HL-60/S4 (cell line): ENCODE measurements around the gene TRIP13.
"Not testable (repeated sequence)": the region's sequence is repeated elsewhere in the genome, so short reads cannot be mapped to it uniquely, and the experiment has no call there.

Source experiments
- in situ Hi-C: fragments of 300-500 bp; cut with MboI; formaldehyde crosslinking; loops from 2 replicates; pipeline ENCODE4 v1.14.3; 2022; ENCODE audit warnings: low sequenced_read_pairs

Gene TRIP13

DNA sequence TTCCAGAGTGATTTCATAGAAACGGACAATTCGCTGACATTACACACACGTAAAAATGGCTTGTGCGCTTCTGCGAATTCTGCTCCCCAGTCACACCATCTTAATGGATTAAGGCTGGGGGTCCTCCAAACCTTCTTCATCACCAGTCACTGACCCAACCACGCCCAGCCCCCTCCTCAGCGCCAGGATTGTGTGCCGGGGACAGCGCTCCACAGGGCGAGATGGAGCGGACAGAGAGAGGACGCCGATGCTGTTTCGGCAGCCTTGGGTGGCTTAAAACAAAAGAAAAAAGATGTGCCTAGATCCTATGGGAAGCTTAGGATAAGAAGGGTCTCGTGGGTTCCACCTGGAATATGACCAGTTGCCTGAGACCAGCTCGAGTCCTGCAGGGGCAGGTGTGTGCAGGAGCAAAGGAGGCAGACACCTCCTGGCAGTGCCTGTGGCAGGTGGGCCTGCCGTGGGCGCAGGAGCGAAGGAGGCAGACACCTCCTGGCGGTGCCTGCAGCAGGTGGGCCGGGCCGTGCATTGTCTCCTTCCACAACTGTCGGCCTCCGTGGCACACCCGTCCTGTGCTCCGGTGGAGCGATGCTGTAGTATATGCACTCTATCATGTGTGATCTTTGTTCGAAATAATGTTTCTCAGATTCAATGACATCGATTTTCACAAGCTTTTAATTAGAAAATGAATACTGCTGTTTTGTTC lies 20.9 kb upstream of the TRIP13 start:
- in situ Hi-C loops: no loop called here

DNA sequence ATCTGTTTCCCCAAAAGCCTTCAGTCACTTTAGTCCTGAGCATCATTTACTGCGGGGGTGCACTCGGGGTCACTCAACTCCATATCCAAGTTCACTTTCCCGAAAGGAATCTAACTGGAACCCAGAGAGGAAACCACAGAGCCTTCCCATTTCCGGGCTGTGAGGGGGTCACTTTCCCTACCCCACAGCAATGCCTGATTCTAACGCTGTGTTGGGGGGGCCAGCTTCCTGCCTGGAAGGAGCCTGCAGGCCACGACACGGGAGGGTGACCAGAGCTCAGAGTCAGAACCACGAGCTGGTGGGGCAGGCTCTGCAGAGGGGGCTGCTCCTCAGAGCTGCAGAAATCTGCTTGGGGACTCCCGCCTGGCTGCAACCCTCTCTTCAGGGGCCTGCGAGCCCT lies 20.4 kb upstream of the TRIP13 start:
- in situ Hi-C loops: no loop called here

DNA sequence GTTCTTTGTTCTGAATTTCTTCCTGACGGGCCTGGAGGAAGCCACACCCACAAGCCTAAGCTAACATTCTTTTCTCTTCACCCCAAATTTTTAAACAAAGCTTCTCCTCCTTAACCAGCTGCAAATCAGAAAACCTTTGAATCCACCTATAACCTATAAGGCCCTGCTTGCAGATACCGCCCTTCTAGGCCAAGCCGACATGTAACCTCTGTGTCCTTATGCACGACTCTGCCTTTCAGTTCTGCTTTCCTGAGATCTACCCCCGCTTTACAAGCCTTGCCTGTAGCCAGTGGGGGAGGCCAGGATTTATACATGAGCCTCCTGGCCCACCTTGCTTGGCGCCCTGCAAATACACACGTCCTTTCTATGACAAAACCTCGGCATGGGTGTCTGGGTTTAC lies 19.4 kb upstream of the TRIP13 start:
- in situ Hi-C loops: no loop called here

DNA sequence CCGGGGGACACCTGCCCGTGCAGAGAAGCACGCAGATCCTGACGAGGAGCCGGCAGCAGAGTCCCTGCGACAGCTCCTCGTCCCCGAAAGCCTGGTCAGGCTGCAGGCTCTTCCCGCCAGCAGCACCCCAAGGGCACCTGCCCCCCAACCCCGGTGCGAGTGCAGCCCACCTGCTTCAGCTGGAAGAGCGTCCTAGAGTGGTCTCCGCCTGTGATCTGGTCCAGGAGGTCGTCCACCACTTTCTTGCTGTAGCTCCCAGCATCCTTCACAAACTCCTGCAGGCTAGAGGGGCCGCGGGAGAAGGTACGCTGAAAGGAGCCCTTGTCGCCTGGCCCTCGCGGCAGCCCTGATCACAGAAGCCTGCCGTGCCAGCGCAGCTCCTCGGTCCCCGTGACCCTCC lies 16.8 kb upstream of the TRIP13 start:
- in situ Hi-C loops: no loop called here

DNA sequence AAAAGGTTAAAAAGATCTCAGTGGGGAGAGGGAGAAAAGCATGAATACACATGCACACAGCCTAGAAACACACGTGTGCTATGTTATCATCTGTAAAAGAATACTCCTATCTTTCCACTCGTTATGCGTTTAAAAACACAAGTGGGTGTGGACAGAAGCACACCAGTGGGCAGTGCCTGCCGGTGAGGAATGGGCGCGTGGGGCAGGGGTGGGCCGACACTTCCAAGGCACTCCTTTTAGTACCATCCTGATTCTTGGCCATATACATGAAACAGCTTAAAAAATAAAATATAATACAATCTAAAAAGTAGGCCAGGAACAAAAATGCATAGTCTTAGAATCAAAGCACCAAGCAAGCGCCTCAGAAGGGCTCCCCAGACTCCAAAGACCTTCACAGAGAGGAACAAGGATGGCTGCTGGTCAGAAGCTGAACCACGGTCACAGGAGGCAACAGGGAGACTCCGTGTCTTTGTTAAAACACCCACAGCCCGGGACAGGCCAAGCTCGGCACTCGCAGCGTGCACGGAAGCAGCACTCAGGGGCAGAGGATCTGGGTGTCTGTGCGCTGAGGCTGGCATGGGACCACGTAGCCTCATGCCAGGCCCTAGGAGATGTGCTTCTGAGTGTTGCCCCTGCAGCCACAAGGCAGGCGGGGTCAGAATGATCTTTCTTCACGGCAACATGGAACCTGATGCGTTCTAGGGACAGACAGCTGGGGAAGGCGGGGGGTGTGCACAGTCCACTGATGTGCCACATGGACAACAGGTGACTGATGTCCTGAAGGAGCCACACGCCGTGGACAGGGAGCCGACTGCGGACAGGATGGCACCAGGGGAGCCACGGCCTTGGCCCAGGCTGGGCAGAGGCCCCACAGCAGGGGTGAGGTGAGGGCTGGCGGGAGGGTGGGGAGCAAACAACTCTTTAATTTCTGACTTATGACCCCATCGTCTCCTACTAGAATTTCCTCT lies 16.0 kb upstream of the TRIP13 start:
- in situ Hi-C loops: no loop called here

DNA sequence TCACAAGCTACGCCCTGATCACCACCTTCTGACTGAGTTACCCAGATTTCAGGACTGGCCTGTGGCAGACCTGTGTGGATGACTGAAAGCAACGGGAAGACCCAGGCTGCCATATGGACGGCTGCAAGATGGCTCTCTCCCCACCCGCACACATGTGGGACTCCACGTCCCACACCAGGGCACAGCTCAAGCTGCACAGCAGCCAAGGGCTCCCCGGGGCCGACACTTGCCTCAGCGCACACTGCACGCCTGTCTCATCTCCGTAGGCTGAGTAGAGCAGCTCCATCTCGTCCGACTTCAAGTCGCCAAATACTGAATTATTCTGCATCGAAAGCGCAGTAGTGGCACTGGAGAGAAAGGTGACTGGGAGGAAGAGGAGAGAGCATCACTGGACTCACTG lies 14.6 kb upstream of the TRIP13 start:
- in situ Hi-C loops: no loop called here

DNA sequence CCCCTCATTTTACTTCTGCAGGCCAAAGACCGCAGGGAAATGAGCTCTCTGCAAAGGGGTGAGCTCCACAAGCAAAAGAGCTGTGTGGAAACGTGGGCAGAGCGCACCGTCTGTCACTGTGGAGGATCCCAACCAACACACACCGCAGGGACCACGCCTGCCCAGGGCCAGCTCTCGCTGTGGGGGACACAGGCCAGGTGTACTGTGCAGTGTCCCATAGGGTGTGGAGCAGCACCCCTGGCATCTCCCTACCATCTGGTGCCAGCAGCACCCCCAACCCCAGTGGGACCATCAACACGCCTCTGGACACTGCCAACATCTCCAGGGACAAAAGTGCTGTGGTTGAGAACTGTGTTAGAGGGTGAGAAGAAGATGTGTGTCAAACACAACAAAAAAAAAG lies 14.0 kb upstream of the TRIP13 start:
- in situ Hi-C loops: not testable (repeated sequence)

DNA sequence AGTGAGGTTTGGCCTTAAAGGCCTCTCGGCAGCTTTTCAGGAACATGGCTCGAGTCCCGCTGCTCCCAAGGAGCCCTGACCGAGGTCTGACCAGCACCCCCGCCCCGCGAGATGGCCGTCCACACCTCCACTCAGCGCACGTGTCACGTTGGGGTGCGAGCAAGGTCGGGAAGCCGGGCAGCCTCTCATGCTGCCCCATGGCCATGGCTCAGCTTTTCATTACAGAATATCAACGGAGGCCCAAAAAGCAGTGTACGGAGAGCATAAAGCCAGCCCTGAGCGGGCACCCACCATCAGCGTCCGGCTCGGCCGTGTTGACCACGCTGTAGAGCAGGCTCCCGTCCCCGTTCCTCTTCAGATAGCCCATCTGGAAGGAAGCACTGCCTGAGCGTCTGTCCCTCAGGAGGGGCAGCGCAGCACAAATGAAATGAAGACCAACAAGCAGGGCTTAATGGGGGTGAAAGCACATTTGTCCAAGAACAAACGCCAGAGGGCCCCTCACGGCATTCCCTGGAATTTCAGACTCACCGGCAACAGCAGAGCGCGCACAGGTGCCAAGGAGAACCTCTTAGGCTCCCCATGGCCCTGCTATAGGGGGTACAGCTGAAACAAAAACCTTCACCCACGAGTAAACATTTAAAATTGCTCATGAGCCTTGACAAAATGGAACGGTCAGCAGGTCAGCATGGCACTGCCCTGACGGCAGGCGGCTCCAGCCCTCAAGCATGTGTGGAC lies 11.7 kb upstream of the TRIP13 start:
- in situ Hi-C loops: no loop called here

DNA sequence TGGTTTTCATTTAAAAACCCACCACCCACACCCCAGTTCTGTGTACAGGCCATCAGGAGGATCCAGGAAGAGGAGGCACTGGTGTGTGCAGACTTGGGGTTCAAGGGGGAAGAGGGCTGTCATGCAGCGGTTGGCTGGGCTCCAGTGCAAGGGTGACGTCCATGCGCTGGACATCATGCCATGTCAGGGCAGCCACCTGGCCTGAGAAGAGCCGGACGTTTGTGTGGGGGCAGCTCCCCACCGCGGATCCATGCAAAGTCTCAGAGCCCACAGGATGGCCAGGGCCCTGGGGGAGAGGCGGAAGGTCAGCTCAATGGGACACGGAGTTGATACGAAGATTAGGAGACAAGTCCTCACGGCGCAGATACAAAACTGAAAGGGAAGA lies 11.1 kb upstream of the TRIP13 start:
- in situ Hi-C loops: no loop called here

DNA sequence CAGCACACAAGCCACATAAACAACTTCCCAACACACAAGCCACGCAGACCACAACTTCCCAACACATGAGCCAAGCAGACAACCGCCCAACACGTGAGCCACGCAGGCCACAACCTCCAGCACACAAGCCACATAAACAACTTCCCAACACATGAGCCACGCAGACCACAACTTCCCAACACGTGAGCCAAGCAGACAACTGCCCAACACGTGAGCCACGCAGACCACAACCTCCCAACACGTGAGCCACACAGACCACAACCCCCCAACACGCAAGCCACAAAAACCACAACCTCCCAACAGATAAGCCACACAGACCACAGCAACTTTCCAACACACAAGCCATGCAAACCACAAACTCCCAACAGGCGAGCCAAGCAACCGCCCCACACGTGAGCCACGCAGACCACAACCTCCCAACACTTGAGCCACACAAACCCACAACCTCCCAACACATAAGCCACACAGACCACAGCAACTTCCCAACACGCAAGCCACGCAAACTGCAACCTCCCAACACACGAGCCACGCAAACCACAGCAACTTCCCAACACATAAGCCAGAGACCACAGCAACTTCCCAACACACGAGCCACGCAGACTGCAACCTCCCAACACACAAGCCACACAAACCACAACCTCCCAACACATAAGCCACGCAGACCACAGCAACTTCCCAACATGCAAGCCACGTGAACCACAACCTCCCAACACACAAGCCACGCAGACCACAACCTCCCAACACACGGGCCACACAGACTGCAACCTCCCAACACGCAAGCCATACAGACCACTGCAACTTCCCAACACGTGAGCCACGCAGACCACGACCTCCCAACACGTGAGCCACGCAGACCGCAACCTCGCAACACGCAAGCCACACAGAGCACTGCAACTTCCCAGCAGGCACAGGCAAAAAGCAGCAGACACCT lies 10.2 kb upstream of the TRIP13 start:
- in situ Hi-C loops: no loop called here

DNA sequence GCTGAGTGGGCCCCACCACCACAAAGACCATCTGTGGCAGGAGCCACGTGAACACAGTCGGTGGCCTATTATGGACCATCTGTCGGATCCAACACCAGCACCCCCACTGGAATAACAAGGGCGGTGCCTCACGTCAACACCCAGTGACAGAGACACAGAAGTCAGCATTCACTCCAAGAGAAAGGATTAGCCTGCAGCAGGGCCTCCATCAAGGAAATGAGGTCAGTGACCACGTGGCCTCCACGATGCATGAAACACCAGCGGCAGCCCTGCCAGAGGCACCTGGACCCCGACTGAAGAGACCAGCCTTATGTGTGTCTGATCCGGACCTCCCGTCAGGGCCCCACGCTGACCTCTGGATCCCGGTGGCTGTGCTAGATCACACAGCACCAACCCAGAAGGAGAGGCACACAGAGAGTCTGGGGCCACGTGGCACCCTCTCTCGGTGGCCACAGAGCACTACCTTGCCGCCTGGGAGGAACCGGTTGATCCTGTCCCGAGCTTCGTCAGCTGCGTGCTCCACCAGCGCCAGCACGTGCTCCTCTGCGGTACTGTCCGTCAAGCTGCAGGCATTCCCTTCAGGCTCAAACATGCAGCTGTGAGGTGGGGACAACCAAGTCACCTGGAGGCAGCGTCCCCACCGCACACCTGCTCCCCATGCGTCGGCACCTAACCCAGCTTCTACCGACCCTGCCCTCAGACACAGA lies 9.1 kb upstream of the TRIP13 start:
- in situ Hi-C loops: no loop called here

DNA sequence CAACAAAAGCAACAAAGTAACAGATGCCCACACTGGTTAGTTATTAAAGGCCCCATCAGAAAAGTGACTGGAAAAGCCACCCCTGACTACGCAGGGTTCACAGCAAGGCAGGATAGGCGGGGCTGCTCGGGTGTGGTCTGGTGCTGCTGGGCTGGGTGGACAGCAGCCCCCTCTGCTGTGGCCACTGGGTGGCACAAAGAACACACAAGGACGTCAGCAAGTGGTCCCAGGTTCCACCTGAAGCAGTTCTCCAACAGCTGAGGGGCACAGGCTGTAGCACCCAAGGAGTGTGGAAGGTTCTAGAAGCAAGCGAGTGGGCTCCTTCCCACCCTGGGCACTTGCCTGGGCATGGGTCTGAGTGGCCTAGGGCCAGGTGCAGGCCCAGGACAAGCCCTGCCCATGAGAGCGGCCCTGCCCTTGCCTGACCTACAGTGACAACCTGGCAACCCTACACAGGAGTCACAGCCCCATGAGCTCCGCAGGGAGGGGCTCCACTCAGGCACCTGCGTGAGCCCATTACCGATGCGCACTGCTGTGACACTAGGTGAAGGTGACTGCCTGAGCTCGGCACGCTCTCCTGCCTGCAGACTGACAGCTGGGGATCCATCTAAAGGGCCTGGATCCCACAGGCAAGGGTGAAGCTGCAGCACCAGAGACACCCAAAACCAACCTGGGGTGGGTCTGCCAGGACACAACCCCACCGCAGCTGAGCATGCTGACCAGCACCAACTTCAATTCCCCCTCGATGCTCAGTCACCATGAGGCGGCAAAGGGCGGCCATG lies 8.1 kb upstream of the TRIP13 start:
- in situ Hi-C loops: no loop called here

DNA sequence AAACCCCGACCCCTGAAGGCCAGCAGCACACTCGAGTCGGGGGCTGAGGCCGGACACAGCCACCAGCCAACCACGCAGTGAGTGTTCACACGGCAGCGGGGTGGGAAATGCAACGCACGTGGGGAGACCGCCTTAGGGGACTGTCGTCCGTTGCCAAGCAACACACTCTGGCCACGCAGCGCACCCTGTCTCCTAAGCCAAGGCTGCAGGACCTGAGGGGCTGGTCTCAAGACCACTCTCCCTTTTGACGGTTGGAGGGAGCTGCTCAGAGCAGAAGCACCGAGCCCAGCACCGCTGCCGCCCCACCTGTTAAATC lies 7.6 kb upstream of the TRIP13 start:
- in situ Hi-C loops: no loop called here

DNA sequence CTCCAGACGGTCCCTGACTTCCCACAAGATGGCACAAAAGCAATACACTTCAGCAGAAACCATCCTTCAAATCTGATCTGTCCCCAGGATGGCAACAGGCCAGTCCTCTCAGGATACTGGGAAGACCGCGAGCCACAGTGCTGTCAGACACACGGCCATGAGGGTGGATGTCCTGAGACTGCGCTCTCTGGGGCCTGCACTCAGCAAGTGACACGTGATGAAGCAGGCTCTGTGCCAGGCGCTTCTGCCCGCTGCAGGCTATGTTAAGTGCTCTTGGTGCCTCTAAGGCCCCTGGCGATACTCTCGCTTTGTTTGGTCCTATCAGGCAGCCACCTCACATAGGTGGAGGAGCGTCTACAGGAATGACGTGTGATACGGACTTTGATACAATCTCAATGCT lies 7.2 kb upstream of the TRIP13 start:
- in situ Hi-C loops: no loop called here

DNA sequence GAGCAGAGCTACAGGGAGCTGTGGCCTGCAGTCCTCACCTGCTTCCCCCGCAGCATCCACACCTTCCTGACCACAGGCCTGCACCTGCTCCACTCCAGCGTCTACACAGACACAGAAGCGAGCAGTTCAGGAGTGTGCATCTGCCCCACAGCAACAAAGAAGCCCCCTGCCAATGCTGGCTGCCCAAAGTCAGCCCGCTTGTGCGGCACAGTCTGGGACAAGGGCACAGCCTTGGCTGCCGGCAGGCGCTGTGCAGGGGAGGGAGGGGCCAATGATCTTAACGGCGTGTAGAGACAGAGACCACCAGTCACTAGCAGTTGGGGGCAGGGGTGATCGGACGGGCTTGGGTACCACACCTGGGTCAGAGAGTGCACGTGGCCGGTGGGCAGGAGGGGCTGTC lies 6.6 kb upstream of the TRIP13 start:
- in situ Hi-C loops: no loop called here

DNA sequence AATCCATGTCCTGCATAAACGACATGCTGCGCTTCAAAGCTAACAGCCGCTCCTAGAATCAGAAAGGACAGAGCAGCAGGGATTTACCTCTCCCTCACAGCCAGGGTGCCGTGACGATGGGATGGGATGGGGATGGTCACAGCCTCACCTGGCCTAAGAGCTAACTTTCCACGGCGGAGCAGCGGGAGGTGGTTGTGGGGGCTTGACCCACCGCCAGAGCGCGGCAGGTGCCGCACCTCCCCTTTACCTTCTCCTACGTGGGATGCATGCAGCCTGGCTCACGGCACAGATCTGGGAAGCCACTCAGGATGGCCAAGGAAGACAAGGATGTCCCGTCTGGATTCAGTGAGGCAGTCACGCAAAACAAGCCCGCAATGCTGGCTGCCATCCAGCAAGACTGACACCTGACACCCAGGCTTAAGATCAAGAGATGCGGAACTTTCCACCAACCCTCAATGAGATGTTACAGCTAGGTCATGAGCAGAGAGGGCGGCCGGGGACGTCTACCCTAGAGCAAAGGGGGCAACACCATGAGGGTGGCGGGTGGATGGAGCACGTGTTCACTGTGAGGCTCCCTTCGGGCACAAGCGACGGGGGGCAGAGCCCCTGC lies 5.9 kb upstream of the TRIP13 start:
- in situ Hi-C loops: no loop called here

DNA sequence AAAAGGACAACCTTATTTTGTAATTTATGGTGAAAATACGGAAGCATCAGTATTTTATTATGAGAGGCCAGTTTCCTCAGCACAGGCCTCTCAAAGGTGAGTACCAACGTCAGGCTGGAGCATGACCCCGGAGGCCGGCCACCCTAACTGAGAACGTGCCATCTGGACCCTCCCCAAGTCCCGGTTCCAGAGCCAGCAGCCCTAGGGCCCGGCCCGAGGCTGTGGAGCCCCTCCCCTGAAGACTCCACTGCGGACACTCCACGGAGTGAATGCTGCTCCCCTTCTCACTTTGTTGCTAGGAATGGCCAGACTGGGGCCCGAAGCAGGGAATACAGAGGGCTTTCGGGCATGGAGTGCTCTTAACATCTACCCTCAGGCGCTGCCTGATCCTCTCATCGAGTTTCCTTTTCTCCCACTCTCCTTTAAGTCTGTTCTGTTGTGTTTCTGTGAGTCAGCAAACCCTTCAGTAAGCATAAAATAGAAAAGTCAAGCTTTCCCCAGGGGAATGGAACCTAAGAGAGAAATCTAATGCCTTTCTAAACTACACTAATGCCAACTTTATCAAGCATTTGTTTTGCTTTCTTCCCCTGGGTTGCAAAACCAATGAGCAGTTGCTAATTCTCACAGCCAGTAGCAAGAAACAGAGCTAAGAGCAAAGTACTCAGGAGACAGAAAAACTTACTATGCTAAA lies 4.6 kb upstream of the TRIP13 start:
- in situ Hi-C loops: no loop called here

DNA sequence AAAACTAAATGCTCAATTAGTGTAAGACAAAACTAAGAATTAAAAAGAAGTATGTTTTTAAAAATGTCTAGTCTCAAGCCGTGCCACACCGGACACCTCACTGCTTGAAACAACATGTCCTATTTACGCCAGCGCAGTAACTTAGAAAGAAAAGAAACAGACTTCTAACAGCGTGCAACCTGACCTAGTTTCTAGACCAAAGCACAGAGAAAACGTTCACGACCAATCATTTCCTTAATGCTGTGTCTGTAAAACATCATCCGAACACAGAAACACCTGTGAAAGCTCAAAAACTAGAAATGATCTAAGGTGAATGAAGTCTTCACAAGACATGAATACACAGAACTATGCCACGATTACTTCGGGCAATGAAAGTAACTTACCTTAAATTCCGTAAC lies 4.0 kb upstream of the TRIP13 start:
- in situ Hi-C loops: no loop called here
